Stimulated activated CD4-positive, alpha-beta T cell treated with anti-CD3 and anti-CD28 coated beads, Interleukin-12 subunit alpha, Interleukin-12 subunit beta, amount 100 ng/mL, for 48 hours (primary cell): ENCODE measurements around the gene FKBP5.
"Not testable (repeated sequence)": the region's sequence is repeated elsewhere in the genome, so short reads cannot be mapped to it uniquely, and the experiment has no call there.

Source experiments
- DNase-seq, 3 donors: peaks; one replicate each; pipeline ENCODE4 v3.0.0-alpha.2; 2020; ENCODE audit warnings: low read depth in 2 of 3, low spot score in 1 of 3

The FKBP5 gene

DNA sequence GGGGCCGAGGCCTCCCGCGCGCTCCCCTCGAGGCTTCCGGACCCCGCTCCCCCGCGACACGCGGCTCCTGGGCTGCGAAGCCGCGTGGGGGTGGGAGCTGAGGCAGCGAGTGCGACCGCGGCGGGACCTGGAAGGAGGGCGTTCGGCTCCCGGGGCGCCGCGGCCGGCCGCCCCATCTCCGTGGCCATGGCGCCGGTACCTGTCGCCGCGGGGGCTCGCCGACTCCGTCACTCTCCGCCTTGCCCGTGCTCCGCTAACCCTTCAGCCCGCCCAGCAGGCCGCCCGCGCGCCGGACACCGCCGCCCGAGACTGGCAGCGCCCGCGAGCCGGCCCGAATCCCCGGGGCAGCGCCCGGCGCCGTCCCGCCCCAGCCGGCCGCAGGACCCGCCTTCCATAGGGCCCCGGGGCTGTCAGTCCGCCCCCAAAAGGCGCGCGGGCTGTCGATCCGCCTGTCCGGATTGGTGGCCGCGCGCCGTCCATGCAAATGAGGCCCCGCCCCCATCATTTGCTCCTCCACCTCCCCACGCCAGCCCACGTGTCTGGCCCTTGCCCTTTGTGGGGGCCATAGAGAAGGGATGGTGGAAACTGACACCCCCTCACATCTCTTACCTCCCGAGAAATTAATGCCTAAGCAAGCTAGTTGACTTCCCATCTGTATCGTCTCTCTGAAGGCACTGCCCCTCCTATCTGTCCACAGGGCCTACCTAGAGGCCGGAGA lies at the start of gene FKBP5:
FKBP5 (minus strand) TSS at position 311 of the 718 bp plus-strand sequence. CDS start 46,091 bp downstream, outside the sequence.
- peak; percentile 79 to 91 (median 83) for DNase-seq

DNA sequence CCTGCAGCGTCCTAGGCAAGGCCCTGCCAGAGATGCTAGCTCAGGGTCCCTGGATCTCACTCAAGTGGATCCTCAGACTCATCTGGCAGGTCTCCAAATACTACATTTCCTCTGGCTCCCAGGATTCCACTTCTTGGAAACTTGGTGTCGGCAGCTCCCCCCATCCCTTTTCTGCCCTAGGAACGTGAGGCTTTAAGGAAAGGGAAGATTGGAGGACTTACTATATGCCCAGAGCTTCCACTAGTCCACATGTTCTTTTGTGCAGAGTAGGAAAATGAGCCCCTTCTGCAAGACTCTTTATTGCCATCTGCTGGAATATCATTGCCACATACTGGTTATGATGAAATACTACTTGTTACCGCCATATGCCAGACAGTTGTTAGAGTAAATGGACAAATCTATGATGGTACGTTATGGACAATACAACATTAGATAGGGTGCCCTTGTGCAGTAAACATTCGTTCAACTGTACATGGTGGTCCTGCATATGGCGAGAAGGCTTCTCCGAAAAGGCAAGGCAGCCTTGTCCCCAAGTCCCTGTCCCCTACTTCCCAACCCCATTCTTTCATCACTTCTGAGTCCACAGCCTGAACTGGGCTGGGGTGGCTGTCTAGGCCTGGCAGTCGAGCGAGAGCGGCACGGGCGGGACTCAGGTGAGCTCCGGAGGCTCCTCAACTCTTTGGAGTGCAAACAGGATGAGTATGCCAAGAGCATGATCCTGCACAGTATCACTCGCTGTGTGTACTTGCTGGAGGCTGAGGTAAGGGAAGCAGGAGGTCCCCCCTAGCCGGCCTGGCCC lies 48.9 kb upstream of the FKBP5 start:
- no peak for DNase-seq

DNA sequence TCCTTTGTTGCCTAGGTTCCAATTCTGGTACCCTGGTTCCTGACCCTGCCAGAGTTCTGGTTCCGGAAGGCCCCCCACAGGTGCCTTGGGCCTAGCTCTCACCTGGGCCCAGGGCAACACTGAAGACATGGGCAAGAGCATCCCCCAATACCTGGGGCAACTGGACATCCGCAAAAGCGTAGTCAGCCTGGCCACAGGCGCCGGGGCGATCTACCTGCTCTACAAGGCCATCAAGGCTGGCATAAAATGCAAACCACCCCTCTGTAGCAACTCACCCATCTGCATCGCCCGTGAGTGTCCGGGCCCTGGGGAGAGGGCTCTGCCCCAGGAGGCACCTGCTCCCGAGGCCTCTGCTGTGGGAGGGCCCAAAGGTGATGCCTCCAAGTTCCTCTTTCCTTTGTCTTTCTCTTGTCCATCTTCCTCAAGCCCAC lies 48.3 kb upstream of the FKBP5 start, which contains the start of gene ARMC12:
ARMC12 (plus strand) TSS at position 51 of the 431 bp plus-strand sequence; CDS start at position 128, 77 bp downstream.
- no peak for DNase-seq

- DNase-seq = peak; percentile 67 to 93 (median 78)
Observed at GRCh38 chr6:35736253-35736894, 47.7 kb upstream of the FKBP5 start.

DNA sequence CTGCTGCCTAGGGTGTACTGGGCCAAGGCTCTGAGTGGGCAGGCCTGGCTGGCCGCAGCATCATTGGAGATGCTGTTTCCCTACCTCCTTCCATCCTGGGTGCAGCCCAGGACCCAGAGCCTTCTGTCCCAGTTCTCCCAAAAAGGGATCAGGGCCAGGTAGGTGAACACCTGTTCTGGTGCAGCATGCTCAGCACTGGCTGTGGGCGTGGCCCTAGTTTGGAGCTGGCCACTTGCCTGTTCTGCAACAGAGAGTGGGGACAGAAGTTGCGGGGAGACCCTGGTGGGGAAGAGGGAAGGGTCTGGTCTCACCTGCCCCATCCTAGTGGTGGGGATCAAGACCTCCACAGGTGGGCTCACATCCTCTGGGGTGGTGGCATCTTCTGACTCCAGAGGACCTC lies 46.7 kb upstream of the FKBP5 start:
- DNase-seq = no peak

DNA sequence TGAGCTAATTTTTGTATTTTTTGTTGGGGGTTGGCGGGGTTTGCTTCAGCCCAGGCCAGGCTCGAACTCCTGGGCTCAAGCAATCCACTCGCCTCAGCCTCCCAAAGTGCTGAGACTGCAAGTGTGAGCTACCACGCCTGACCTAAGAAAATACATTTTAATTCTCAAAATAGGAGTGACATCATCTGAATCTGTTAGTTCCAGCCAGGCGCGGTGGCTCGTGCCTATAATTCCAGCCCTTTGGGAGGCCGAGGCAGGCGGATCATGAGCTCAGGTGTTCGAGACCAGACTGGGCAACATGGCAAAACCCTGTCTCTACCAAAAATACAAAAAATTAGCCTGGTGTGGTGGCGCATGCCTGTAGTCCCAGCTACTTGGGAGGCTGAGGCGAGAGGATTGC lies 45.6 kb upstream of the FKBP5 start:
- not testable (repeated sequence) for DNase-seq

DNA sequence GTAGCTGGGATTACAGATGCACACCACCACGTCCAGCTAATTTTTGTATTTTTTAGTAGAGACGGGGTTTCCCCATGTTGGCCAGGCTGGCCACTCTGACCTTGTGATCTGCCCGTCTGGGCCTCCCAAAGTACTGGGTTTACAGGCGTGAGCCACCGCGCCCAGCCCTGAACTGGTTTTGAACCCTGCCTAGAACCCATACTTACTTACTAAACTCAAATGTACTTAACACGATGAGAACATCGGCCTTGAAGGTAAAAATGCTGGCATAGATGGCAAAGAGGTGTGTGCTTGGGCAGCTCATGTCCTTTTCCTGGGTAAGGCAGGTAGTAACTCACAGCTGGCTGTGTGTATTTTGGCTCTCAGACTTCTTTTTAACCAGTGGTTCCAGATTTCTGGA lies 44.9 kb upstream of the FKBP5 start:
- DNase-seq = no peak

- DNase-seq = peak; percentile 90 to 95 (median 94)
Observed at GRCh38 chr6:35731736-35732532, 43.2 kb upstream of the FKBP5 start.

- peak; percentile 89 to 90 (median 90) for DNase-seq
Observed at GRCh38 chr6:35731414-35731735, 42.7 kb upstream of the FKBP5 start.

GRCh38 chr6:35730745-35731413 lies 42.2 kb upstream of the FKBP5 start:
- no peak for DNase-seq

- DNase-seq = no peak
Observed at GRCh38 chr6:35729722-35730121, 41.0 kb upstream of the FKBP5 start.

GRCh38 chr6:35728683-35729678 lies 40.3 kb upstream of the FKBP5 start:
- DNase-seq = no peak

DNA sequence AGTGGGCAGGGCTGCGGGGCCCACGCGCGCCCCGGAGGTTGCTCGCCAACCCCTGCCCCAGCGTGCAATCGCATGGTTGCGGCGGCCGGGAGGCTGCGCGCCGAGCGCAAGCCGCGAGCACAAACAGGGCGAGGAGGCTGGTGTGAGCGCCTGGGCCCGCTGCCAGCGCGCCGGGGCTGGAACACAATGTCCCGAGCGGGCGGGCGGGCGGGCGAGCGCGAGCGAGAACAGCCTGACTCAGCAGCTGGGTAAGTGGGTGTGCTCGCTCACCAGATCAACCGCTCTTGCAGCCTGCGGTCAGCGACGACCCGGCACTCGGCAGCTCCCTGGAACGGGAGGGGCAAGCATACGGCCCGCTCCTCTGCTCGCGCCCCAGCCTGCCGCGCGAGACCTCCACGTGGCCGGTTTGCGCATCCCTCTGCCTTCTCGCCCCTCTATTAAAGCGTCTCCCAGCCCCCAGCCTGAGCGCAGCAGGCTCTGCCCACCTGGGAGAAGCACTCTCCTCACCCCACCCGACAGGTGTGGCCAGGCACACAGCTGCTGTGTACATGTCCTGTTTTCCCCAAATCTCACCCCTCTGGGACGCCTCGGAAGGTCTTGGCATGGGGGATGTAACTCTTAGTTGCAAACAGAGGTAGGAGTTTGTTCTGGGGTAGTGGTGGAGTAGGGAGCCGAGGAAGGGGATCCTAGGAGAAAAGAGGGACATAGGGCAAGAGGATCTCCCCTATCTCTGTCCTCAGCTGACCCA lies 39.4 kb upstream of the FKBP5 start:
- DNase-seq = peak in 2 of 3 donors; percentile 77 to 81

DNA sequence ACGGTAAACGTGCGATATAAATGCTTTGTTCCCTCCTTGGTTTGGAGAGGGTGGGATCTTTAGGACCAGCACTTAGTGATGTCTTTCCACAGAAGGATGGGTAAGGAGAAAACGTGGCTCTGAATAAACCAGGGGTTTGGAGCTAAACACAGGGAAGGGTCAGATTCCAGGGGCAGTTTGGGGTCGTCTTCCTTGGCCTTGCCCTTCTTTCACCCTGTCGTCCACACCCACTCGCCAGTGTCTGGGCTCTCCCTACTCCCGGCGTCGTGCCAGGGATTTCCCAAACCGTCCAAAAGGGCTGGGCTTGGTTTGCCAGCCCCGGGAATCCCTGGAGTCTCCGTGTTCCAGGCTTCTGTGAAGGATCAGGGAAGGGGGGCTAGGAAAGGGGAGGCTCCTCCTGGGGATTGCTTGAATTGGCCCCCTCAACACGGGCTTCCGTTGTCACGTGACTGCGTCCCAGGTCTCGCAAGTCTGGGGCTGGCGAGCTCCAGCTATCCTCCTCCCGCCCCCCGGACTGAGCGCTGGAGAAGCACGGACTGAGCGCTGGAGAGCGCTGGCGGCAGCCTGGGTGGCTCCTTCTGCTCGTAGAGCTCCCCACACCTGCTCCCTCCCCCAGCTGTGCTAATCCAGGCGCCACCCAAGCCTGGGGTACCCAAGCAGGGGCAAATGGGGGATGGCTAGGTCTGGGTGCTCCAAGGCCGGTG lies 38.7 kb upstream of the FKBP5 start:
- DNase-seq = no peak

- DNase-seq = no peak
Observed at GRCh38 chr6:35725721-35726438, 37.2 kb upstream of the FKBP5 start.

- no peak for DNase-seq
Observed at GRCh38 chr6:35725081-35725708, 36.5 kb upstream of the FKBP5 start.

DNA sequence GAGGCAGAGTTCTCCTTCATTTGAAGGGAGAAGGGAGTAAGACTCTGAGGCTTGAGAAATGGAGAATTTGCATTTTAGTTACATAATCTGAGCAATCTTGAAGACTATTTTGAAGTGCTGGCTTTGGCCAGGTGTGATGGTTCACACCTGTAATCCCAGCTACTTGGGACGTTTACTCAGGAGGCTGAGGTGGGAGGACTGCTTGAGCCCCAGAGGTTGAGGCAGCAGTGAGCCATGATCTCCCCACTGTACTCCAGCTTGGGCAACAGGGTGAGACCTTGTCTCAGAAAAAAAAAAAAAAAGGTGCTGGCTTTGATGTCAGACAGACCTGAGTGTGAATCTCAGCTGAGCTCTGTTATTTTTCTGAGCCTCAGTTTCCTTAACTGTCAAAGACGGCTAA lies 35.8 kb upstream of the FKBP5 start:
- DNase-seq = no peak
